Neural crest cell (in vitro differentiated cells): ENCODE data around the gene ENTPD2. TPM values are rescaled to one million over a fixed set of nuclear protein-coding genes. Genes with fewer than 3 reads are reported as not detected.

Source experiments
- DNase-seq: peaks from one replicate; pipeline ENCODE4 v3.0.0; 2021; ENCODE audit warnings: low read depth, mixed read lengths, low spot score
- H3K27ac Mint-ChIP-seq: one replicate; pipeline ENCODE4 v1.8.0; 2021; ENCODE audit warnings: mild to moderate bottlenecking, mixed read lengths; ENCODE audit not compliant: unreplicated experiment
- H3K27me3 Mint-ChIP-seq: 2 replicates; pipeline ENCODE4 v1.8.0; 2021; ENCODE audit warnings: low read depth, mild to moderate bottlenecking, mixed read lengths
- H3K36me3 Mint-ChIP-seq: 2 replicates; pipeline ENCODE4 v1.8.0; 2021; ENCODE audit warnings: low read depth, mild to moderate bottlenecking, mixed read lengths
- H3K4me1 Mint-ChIP-seq: 2 replicates; pipeline ENCODE4 v1.8.0; 2021; ENCODE audit warnings: mixed read lengths
- H3K4me3 Mint-ChIP-seq: one replicate; pipeline ENCODE4 v1.8.0; 2021; ENCODE audit warnings: mild to moderate bottlenecking, mixed read lengths
- H3K9me3 Mint-ChIP-seq: 2 replicates; pipeline ENCODE4 v1.8.0; 2021; ENCODE audit warnings: mixed read lengths
- total RNA-seq: library from RNA; stranded (reverse); gene quantifications from 2 replicates; pipeline ENCODE4 v1.2.1, GENCODE V29; 2021
- TF ChIP-seq, protein P1 (sequence below): fragments of 200-600 bp; sonication (generic); conservative IDR thresholded peaks from 2 replicates; pipeline ENCODE4 v1.5.0; 2021; ENCODE audit warnings: antibody characterized with exemption, mild to moderate bottlenecking

Gene ENTPD2
- total RNA-seq, 1 donor from 2014 or later, result not detected

- Mint-ChIP-seq H3K9me3 (no peaks in the 10 kb centered on the region), H3K27me3 (no peaks in the 10 kb centered on the region), H3K4me1 (peaks cover under 1% of the 10 kb centered on the region), H3K27ac (no peak overlapping the region), H3K4me3 (no peak overlapping the region), H3K36me3 (no peaks in the 10 kb centered on the region)
- DNase-seq, result no peak
- TF ChIP-seq, protein P1, sequence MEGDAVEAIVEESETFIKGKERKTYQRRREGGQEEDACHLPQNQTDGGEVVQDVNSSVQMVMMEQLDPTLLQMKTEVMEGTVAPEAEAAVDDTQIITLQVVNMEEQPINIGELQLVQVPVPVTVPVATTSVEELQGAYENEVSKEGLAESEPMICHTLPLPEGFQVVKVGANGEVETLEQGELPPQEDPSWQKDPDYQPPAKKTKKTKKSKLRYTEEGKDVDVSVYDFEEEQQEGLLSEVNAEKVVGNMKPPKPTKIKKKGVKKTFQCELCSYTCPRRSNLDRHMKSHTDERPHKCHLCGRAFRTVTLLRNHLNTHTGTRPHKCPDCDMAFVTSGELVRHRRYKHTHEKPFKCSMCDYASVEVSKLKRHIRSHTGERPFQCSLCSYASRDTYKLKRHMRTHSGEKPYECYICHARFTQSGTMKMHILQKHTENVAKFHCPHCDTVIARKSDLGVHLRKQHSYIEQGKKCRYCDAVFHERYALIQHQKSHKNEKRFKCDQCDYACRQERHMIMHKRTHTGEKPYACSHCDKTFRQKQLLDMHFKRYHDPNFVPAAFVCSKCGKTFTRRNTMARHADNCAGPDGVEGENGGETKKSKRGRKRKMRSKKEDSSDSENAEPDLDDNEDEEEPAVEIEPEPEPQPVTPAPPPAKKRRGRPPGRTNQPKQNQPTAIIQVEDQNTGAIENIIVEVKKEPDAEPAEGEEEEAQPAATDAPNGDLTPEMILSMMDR, result no peak
Measured at GRCh38 chr9:137017791-137018497, 35.9 kb downstream of the ENTPD2 start.

DNA sequence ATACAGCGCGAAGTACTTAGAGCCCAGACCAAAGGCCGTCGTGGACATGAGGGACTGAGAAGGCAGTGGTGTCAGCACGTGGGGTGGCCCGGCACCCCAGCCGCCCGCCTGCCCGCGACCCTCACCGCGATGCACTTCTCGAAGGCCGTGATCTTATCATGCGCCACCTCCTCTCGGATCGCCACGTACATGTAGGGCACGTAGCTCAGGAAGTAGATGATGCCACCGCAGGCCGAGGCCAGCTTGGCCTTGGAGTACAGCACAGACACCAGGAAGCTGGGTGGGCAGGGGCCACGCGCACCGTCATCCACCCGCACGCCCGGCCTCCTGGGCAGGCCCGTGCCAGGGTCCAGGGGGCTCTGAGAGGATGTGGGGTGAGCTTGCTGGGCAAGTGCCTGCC is 36.8 kb downstream of the ENTPD2 start:
- Mint-ChIP-seq H3K27ac (no peak overlapping the region), H3K4me3 (no peak overlapping the region), H3K4me1 (no peaks in the 10 kb centered on the region), H3K9me3 (no peaks in the 10 kb centered on the region), H3K27me3 (no peaks in the 10 kb centered on the region), H3K36me3 (no peaks in the 10 kb centered on the region)
- TF ChIP-seq, protein P1, result no peak
- no peak for DNase-seq

- no peaks in the 10 kb centered on the region for H3K27me3 Mint-ChIP-seq
- TF ChIP-seq, protein P1, result no peak
- no peak overlapping the region for H3K4me3 Mint-ChIP-seq
- DNase-seq, result no peak
- no peaks in the 10 kb centered on the region for H3K9me3 Mint-ChIP-seq
- H3K27ac Mint-ChIP-seq, result no peak overlapping the region
- H3K4me1 Mint-ChIP-seq, result no peaks in the 10 kb centered on the region
- no peaks in the 10 kb centered on the region for H3K36me3 Mint-ChIP-seq
Measured at GRCh38 chr9:137016436-137016835, 37.4 kb downstream of the ENTPD2 start.

DNA sequence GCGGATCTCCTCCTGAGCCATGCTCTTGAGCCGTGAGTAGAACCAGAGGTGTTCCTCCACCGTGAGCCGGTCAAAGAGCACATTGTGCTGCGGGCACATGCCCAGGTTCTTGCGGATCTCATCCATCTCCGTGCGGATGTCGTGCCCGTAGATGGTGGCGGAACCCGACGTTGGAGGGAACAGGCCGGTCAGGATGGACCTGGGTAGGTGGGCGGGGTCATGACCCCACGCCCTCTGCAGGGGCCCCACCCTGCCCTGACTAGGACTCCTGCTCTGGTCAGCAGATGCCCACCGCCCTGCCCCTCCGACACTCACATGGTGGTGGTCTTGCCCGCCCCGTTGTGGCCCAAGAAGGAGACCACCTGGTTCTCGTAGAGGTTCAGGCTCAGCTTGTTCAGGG is 37.9 kb downstream of the ENTPD2 start:
- no peak for DNase-seq

DNA sequence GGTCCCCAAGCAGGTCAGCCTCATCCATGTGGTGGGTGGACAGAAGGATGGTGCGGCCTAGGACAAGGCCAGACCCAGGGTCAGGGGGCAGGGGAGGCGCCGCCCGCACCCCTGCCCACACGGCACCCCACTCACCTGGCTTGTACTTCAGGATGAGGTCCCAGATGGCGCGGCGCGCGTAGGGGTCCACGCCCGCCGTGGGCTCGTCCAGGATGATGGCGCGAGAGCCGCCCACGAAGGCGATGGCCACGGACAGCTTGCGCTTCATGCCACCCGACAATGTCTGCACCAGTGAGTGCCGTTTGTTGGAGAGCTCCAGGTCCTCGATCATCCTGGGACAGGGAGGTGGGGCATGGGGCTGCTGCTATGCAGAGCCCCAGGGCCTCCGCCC is 38.3 kb downstream of the ENTPD2 start:
- H3K27ac Mint-ChIP-seq, result no peak overlapping the region
- H3K4me3 Mint-ChIP-seq, result no peak overlapping the region
- no peak for DNase-seq
- TF ChIP-seq, protein P1, result no peak
- no peaks in the 10 kb centered on the region for H3K9me3 Mint-ChIP-seq
- no peaks in the 10 kb centered on the region for H3K4me1 Mint-ChIP-seq
- H3K27me3 Mint-ChIP-seq, result no peaks in the 10 kb centered on the region
- H3K36me3 Mint-ChIP-seq, result no peaks in the 10 kb centered on the region

More for the DNA sequence above, 37.9 kb downstream of the ENTPD2 start:
- Mint-ChIP-seq H3K4me1 (no peaks in the 10 kb centered on the region), H3K27me3 (no peaks in the 10 kb centered on the region), H3K9me3 (no peaks in the 10 kb centered on the region), H3K36me3 (no peaks in the 10 kb centered on the region), H3K4me3 (no peak overlapping the region), H3K27ac (no peak overlapping the region)
- TF ChIP-seq, protein P1, result no peak
